H9 (cell line): ENCODE results near the gene KANSL1. TPM values are rescaled to one million over a fixed set of nuclear protein-coding genes. Genes with fewer than 3 reads are reported as not detected.

Experiments used
- DNase-seq: peaks from one replicate; pipeline ENCODE4 v3.0.0-alpha.2; 2017
- H2AFZ ChIP-seq: one replicate; pipeline ENCODE4 v1.6.1; 2013; ENCODE audit warnings: mild to moderate bottlenecking, low read length, control low read depth, moderate library complexity
- H2AK5ac ChIP-seq: 2 replicates; pipeline ENCODE4 v1.6.1; 2013; ENCODE audit warnings: low read length, control low read depth, mixed read lengths; ENCODE audit not compliant: insufficient read length
- H2BK120ac ChIP-seq: one replicate; pipeline ENCODE4 v1.6.1; 2013; ENCODE audit warnings: low read depth, mild to moderate bottlenecking, low read length, control low read depth, inconsistent platforms; ENCODE audit not compliant: poor library complexity, severe bottlenecking
- H2BK12ac ChIP-seq: 2 replicates; pipeline ENCODE4 v1.6.1; 2013; ENCODE audit warnings: low read length, control low read depth, mixed read lengths, low read depth; ENCODE audit not compliant: insufficient read length
- H2BK15ac ChIP-seq: 2 replicates; pipeline ENCODE4 v1.6.1; 2013; ENCODE audit warnings: low read depth, low read length, control low read depth
- H2BK20ac ChIP-seq: one replicate; pipeline ENCODE4 v1.6.1; 2013; ENCODE audit warnings: low read depth, mild to moderate bottlenecking, low read length, control low read depth, inconsistent platforms; ENCODE audit not compliant: poor library complexity, severe bottlenecking
- H2BK5ac ChIP-seq: 2 replicates; pipeline ENCODE4 v1.6.1; 2013; ENCODE audit warnings: low read length, control low read depth, mixed read lengths; ENCODE audit not compliant: insufficient read length
- H3K14ac ChIP-seq: 2 replicates; pipeline ENCODE4 v1.6.1; 2013; ENCODE audit warnings: low read length, control low read depth; ENCODE audit not compliant: insufficient read depth
- H3K18ac ChIP-seq: 2 replicates; pipeline ENCODE4 v1.6.1; 2013; ENCODE audit warnings: low read depth, mild to moderate bottlenecking, mixed read lengths, low read length, control low read depth; ENCODE audit not compliant: insufficient read length
- H3K23ac ChIP-seq: 2 replicates; pipeline ENCODE4 v1.6.1; 2013; ENCODE audit warnings: low read length, control low read depth, mixed read lengths, low read depth; ENCODE audit not compliant: insufficient read length
- H3K23me2 ChIP-seq: 2 replicates; pipeline ENCODE4 v1.6.1; 2013; ENCODE audit warnings: low read depth, mild to moderate bottlenecking, mixed read lengths, low read length, control low read depth; ENCODE audit not compliant: insufficient read length, poor library complexity, severe bottlenecking
- H3K27ac ChIP-seq: 2 replicates; pipeline ENCODE4 v1.5.1; 2013; ENCODE audit warnings: low read length, control low read depth, mixed read lengths, low read depth; ENCODE audit not compliant: insufficient read length
- H3K27me3 ChIP-seq: 2 replicates; pipeline ENCODE4 v1.6.1; 2013; ENCODE audit warnings: low read length, control low read depth, inconsistent platforms; ENCODE audit not compliant: insufficient read depth
- H3K4ac ChIP-seq: 2 replicates; pipeline ENCODE4 v1.6.1; 2013; ENCODE audit warnings: low read depth, mild to moderate bottlenecking, control low read depth, inconsistent platforms, low read length, moderate library complexity
- H3K4me1 ChIP-seq: 2 replicates; pipeline ENCODE4 v1.6.1; 2013; ENCODE audit warnings: low read length, control low read depth, inconsistent platforms; ENCODE audit not compliant: insufficient read depth
- H3K4me2 ChIP-seq: 2 replicates; pipeline ENCODE4 v1.6.1; 2013; ENCODE audit warnings: low read length, control low read depth, mixed read lengths; ENCODE audit not compliant: insufficient read length, insufficient read depth
- H3K56ac ChIP-seq: 2 replicates; pipeline ENCODE4 v1.6.1; 2013; ENCODE audit warnings: low read depth, mild to moderate bottlenecking, mixed read lengths, low read length, control low read depth; ENCODE audit not compliant: insufficient read length
- H3K79me1 ChIP-seq: 2 replicates; pipeline ENCODE4 v1.6.1; 2013; ENCODE audit warnings: low read depth, mild to moderate bottlenecking, moderate library complexity, low read length, control low read depth, inconsistent platforms; ENCODE audit not compliant: insufficient read depth, poor library complexity, severe bottlenecking
- H3K79me2 ChIP-seq: 2 replicates; pipeline ENCODE4 v1.6.1; 2013; ENCODE audit warnings: low read length, control low read depth, inconsistent platforms; ENCODE audit not compliant: insufficient read depth
- H3K9ac ChIP-seq: 2 replicates; pipeline ENCODE4 v1.6.1; 2013; ENCODE audit warnings: low read length, control low read depth, mixed read lengths; ENCODE audit not compliant: insufficient read length; ENCODE audit errors: extremely low read depth
- H3K9me3 ChIP-seq: one replicate; pipeline ENCODE4 v1.6.1; 2013; ENCODE audit warnings: low read depth, low read length, inconsistent platforms; ENCODE audit not compliant: control insufficient read depth
- H3T11ph ChIP-seq: one replicate; pipeline ENCODE4 v1.6.1; 2013; ENCODE audit warnings: mild to moderate bottlenecking, low read length, control low read depth, inconsistent platforms
- H4K20me1 ChIP-seq: one replicate; pipeline ENCODE4 v1.6.1; 2013; ENCODE audit not compliant: control insufficient read depth, insufficient read length, insufficient read depth
- H4K5ac ChIP-seq: 2 replicates; pipeline ENCODE4 v1.6.1; 2013; ENCODE audit warnings: low read depth, mild to moderate bottlenecking, mixed read lengths, low read length, control low read depth; ENCODE audit not compliant: insufficient read length
- H4K8ac ChIP-seq: replicated peaks from 2 replicates; pipeline ENCODE4 v1.6.1; 2013; ENCODE audit warnings: low read length, control low read depth, mixed read lengths, low read depth; ENCODE audit not compliant: insufficient read length
- H4K91ac ChIP-seq: 2 replicates; pipeline ENCODE4 v1.6.1; 2013; ENCODE audit warnings: low read depth, mild to moderate bottlenecking, moderate library complexity, mixed read lengths, low read length, control low read depth; ENCODE audit not compliant: insufficient read length
- H3K27ac Mint-ChIP-seq, 3 experiments: 2 replicates in 2 of 3; 3 replicates in 1 of 3; pipeline ENCODE4 v1.8.0; 2020 to 2021; ENCODE audit warnings: mixed read lengths in 3 of 3, mild to moderate bottlenecking in 1 of 3, moderate library complexity in 1 of 3
- H3K27me3 Mint-ChIP-seq: 2 replicates; pipeline ENCODE4 v1.8.0; 2021; ENCODE audit warnings: low read depth, mild to moderate bottlenecking, moderate library complexity, mixed read lengths
- H3K36me3 Mint-ChIP-seq, 3 experiments: 2 replicates in 2 of 3; 3 replicates in 1 of 3; pipeline ENCODE4 v1.8.0; 2020 to 2021; ENCODE audit warnings: low read depth in 3 of 3, mixed read lengths in 3 of 3; ENCODE audit not compliant: insufficient read depth in 1 of 3
- H3K4me1 Mint-ChIP-seq, 2 experiments: 2 replicates each; pipeline ENCODE4 v1.8.0; 2020; ENCODE audit warnings: mixed read lengths in 2 of 2
- H3K4me3 Mint-ChIP-seq, 2 experiments: 2 replicates in 1 of 2; 3 replicates in 1 of 2; pipeline ENCODE4 v1.8.0; 2020 to 2021; ENCODE audit warnings: mild to moderate bottlenecking in 2 of 2, mixed read lengths in 2 of 2, moderate library complexity in 1 of 2
- H3K9me3 Mint-ChIP-seq, 2 experiments: 2 replicates in 1 of 2; 3 replicates in 1 of 2; pipeline ENCODE4 v1.8.0; 2020; ENCODE audit warnings: mild to moderate bottlenecking in 2 of 2, mixed read lengths in 2 of 2, moderate library complexity in 1 of 2
- WGBS: extraction: QIAGEN DNeasy Blood & Tissue Kit; methylation state at CpG from one replicate; pipeline ENCODE4 v1.1.7; 2013; ENCODE audit warnings: missing lambda C conversion rate, low lambda C conversion rate, mixed read lengths; ENCODE audit not compliant: insufficient read length; ENCODE audit errors: extremely low coverage; 5-methylcytosine and 5-hydroxymethylcytosine counted together
- total RNA-seq: library from RNA; stranded (reverse); gene quantifications from 2 replicates; pipeline ENCODE4 v1.2.1, GENCODE V29; 2021
- TF ChIP-seq, protein P1 (sequence below): fragments of 200-600 bp; sonication (generic); conservative IDR thresholded peaks from 3 replicates; pipeline ENCODE4 v1.8.0; 2021; ENCODE audit warnings: antibody characterized with exemption, mild to moderate bottlenecking

KANSL1 gene
- total RNA-seq, 1 experiment from 2014 or later: 114 TPM

DNA sequence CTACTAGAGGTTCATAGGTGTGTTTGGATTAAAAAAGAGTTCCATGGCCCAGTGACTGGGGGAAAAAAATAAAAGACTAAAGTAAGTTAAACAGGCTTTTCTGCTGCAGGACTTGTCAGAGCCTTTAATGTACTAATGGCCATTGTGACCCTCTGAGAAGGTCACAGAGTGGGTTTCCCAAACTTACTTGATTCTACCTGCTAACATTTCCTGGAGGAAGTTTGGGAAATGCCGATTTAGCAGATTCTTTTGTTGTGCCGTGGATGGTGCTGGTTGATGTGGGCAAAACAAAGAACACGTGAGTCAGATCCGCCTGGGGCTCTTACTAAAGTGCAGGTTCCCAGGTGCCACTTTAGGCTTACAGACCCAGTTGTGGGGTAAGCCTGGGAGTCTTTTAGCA, 207.8 kb downstream of the KANSL1 start:
- Histone ChIP-seq H3K79me2 (no peaks in the 10 kb centered on the region), H4K20me1 (no peaks in the 10 kb centered on the region), H4K5ac (no peak overlapping the region), H2BK20ac (no peak overlapping the region), H3K4me2 (no peak overlapping the region), H2AK5ac (no peak overlapping the region), H2BK12ac (no peak overlapping the region), H3K27me3 (no peaks in the 10 kb centered on the region), H3K4me1 (no peaks in the 10 kb centered on the region), H3K14ac (no peak overlapping the region), H3K9ac (no peak overlapping the region), H3K23me2 (no peaks in the 10 kb centered on the region), H4K8ac (no peak overlapping the region), H3K18ac (no peak overlapping the region), H3K27ac (no peak overlapping the region), H2AFZ (no peak overlapping the region), H3K9me3 (no peaks in the 10 kb centered on the region), H2BK120ac (no peak overlapping the region), H3K4ac (no peak overlapping the region), H3K79me1 (no peaks in the 10 kb centered on the region), H2BK5ac (no peak overlapping the region), H3K56ac (no peak overlapping the region), H2BK15ac (no peak overlapping the region), H3T11ph (no peak overlapping the region), H3K23ac (no peak overlapping the region), H4K91ac (no peak overlapping the region)
- no peak overlapping the region for H3K27ac Mint-ChIP-seq
- TF ChIP-seq, protein P1, sequence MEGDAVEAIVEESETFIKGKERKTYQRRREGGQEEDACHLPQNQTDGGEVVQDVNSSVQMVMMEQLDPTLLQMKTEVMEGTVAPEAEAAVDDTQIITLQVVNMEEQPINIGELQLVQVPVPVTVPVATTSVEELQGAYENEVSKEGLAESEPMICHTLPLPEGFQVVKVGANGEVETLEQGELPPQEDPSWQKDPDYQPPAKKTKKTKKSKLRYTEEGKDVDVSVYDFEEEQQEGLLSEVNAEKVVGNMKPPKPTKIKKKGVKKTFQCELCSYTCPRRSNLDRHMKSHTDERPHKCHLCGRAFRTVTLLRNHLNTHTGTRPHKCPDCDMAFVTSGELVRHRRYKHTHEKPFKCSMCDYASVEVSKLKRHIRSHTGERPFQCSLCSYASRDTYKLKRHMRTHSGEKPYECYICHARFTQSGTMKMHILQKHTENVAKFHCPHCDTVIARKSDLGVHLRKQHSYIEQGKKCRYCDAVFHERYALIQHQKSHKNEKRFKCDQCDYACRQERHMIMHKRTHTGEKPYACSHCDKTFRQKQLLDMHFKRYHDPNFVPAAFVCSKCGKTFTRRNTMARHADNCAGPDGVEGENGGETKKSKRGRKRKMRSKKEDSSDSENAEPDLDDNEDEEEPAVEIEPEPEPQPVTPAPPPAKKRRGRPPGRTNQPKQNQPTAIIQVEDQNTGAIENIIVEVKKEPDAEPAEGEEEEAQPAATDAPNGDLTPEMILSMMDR: no peak
- peaks cover 7 to 8% of the 10 kb centered on the region in 2 experiments for H3K4me1 Mint-ChIP-seq
- no CpG with 5 or more reads among the region's 4 CpGs for WGBS
- no peak overlapping the region for H3K4me3 Mint-ChIP-seq
- DNase-seq: no peak
- no peaks in the 10 kb centered on the region for H3K36me3 Mint-ChIP-seq
- peaks cover 6% of the 10 kb centered on the region for H3K27me3 Mint-ChIP-seq
- peaks cover 2 to 7% of the 10 kb centered on the region in 2 experiments; a peak in 3 of 5 replicates for H3K9me3 Mint-ChIP-seq
